HCT116 (cell line): ENCODE results near the gene YKT6. TPM values are rescaled to one million over a fixed set of nuclear protein-coding genes. Genes with fewer than 3 reads are reported as not detected.
"Not testable (repeated sequence)": the region's sequence is repeated elsewhere in the genome, so short reads cannot be mapped to it uniquely, and the experiment has no call there.

Experiments used
- ATAC-seq: fragments of 200-7000 bp; cut with Tn5 transposase; 2 replicates; pipeline ENCODE4 v1.9.1; 2020; ENCODE audit warnings: mild to moderate bottlenecking, moderate library complexity
- BruUV-seq: library from RNA; stranded (reverse); fragments of 400-500 nt; replicated peaks from 2 replicates; lab custom pipeline; 2021; lab: Mats Ljungman, UMichigan
- CTCF ChIA-PET: fragments of 300-600 bp; sonication (Branson Sonifier 250); formaldehyde crosslinking; loops from one replicate; lab custom pipeline; 2021; ENCODE audit warnings: antibody characterized with exemption; lab: Charles Lee
- POLR2A ChIA-PET: fragments of 300-600, 350-600 bp; sonication (Branson Sonifier 250); formaldehyde crosslinking; loops from one replicate; lab custom pipeline; 2021; ENCODE audit warnings: antibody characterized with exemption; lab: Charles Lee
- RAD21 ChIA-PET, 2 experiments: fragments of 300-600 bp; sonication (Branson Sonifier 250); formaldehyde crosslinking; loops; one replicate each; lab custom pipeline; 2023; ENCODE audit warnings: low total read pairs in 2 of 2; ENCODE audit not compliant: uncharacterized antibody in 2 of 2, unreplicated experiment in 2 of 2, low non-redundant PET in 1 of 2; lab: Charles Lee
- DNase-seq: peaks from one replicate; pipeline ENCODE4 v3.0.0-alpha.2; 2010; ENCODE audit warnings: low read depth, low spot score
- H2AFZ ChIP-seq: fragments of 200-600 bp; shearing (Covaris generic), sonication (generic); 2 replicates; pipeline ENCODE4 v1.6.1; 2017; ENCODE audit warnings: low read depth, mixed run types, mixed read lengths, antibody characterized with exemption, low read length; ENCODE audit not compliant: poor library complexity, severe bottlenecking
- H3K27ac ChIP-seq: 2 replicates; pipeline ENCODE4 v1.5.1; 2012; ENCODE audit warnings: low read depth, low read length
- H3K27me3 ChIP-seq: fragments of 200-600 bp; sonication (generic); 2 replicates; pipeline ENCODE4 v1.6.1; 2016; ENCODE audit warnings: mixed run types, low read length, mixed read lengths; ENCODE audit not compliant: insufficient read depth
- H3K36me3 ChIP-seq, 2 experiments: fragments of 200-500 bp in 1 of 2; fragments of 200-600 bp in 1 of 2; sonication (Bioruptor generic) in 1 of 2; sonication (generic) in 1 of 2; 2 replicates each; pipeline versions ENCODE4 v1.5.1 to v1.6.1; 2014 to 2016; ENCODE audit warnings: low read length in 2 of 2, inconsistent platforms in 1 of 2, mixed read lengths in 1 of 2, mixed run types in 1 of 2; ENCODE audit not compliant: insufficient read depth in 2 of 2, control insufficient read depth in 1 of 2
- H3K4me1 ChIP-seq, 2 experiments: fragments of 200-600 bp in 1 of 2; sonication (generic) in 1 of 2; 2 replicates each; pipeline versions ENCODE4 v1.5.1 to v1.6.1; 2012 to 2017; ENCODE audit warnings: low read length in 2 of 2, inconsistent platforms in 1 of 2, mild to moderate bottlenecking in 1 of 2, mixed read lengths in 1 of 2, mixed run types in 1 of 2, moderate library complexity in 1 of 2; ENCODE audit not compliant: insufficient read depth in 2 of 2, control insufficient read depth in 1 of 2
- H3K4me2 ChIP-seq: fragments of 200-600 bp; sonication (generic); 2 replicates; pipeline ENCODE4 v1.6.1; 2017; ENCODE audit warnings: mixed run types, low read length, mixed read lengths
- H3K4me3 ChIP-seq, 2 experiments: fragments of 200-600 bp in 1 of 2; sonication (generic) in 1 of 2; replicated peaks in 1 of 2; 2 replicates each; pipeline ENCODE4 v1.5.1; 2011 to 2016; ENCODE audit warnings: low read length in 2 of 2, control low read depth in 1 of 2, low read depth in 1 of 2, mild to moderate bottlenecking in 1 of 2, mixed read lengths in 1 of 2, mixed run types in 1 of 2
- H3K79me2 ChIP-seq: fragments of 200-600 bp; sonication (generic); 2 replicates; pipeline ENCODE4 v1.6.1; 2017; ENCODE audit warnings: mild to moderate bottlenecking, mixed run types, low read length, moderate library complexity, mixed read lengths; ENCODE audit not compliant: insufficient read depth
- H3K9ac ChIP-seq: fragments of 200-600 bp; sonication (generic); 2 replicates; pipeline ENCODE4 v1.6.1; 2016; ENCODE audit warnings: low read length, mixed read lengths
- H3K9me2 ChIP-seq: fragments of 200-600 bp; sonication (generic), shearing (Covaris generic); 2 replicates; pipeline ENCODE4 v1.6.1; 2017; ENCODE audit warnings: mixed run types, mild to moderate bottlenecking, moderate library complexity; ENCODE audit not compliant: insufficient read depth
- H3K9me3 ChIP-seq, 2 experiments: fragments of 200-500 bp in 1 of 2; fragments of 200-600 bp in 1 of 2; sonication (Bioruptor generic) in 1 of 2; sonication (generic) in 1 of 2; 2 replicates each; pipeline ENCODE4 v1.6.1; 2014 to 2017; ENCODE audit warnings: low read length in 2 of 2, mixed read lengths in 2 of 2, inconsistent platforms in 1 of 2, low read depth in 1 of 2, mild to moderate bottlenecking in 1 of 2, mixed run types in 1 of 2, moderate library complexity in 1 of 2; ENCODE audit not compliant: control insufficient read depth in 1 of 2, insufficient read depth in 1 of 2
- H4K20me1 ChIP-seq: fragments of 200-600 bp; sonication (generic), shearing (Covaris generic); 2 replicates; pipeline ENCODE4 v1.6.1; 2017; ENCODE audit warnings: mixed run types, mild to moderate bottlenecking, moderate library complexity; ENCODE audit not compliant: insufficient read depth
- ATF3 ChIP-seq: IDR thresholded peaks from 2 replicates; pipeline ENCODE4 v1.6.1; 2012
- CEBPB ChIP-seq: IDR thresholded peaks from 2 replicates; pipeline ENCODE4 v1.6.1; 2012; ENCODE audit warnings: low read depth
- EGR1 ChIP-seq: IDR thresholded peaks from 2 replicates; pipeline ENCODE4 v1.6.1; 2012; ENCODE audit warnings: low read depth
- EZH2 ChIP-seq: fragments of 200-600 bp; sonication (generic); IDR thresholded peaks from 2 replicates; pipeline ENCODE4 v1.6.1; 2017; ENCODE audit warnings: antibody characterized with exemption, mixed run types
- EZH2phosphoT487 ChIP-seq: fragments of 200-600 bp; IDR thresholded peaks from 2 replicates; pipeline ENCODE4 v1.6.1; 2018; ENCODE audit warnings: antibody characterized with exemption, borderline replicate concordance
- MAX ChIP-seq: IDR thresholded peaks from 2 replicates; pipeline ENCODE4 v1.6.1; 2012
- POLR2A ChIP-seq: IDR thresholded peaks from 2 replicates; pipeline ENCODE4 v1.7.0; 2011; ENCODE audit warnings: borderline replicate concordance; ENCODE audit not compliant: insufficient read depth, insufficient read length; ENCODE audit errors: extremely low read depth
- RAD21 ChIP-seq: IDR thresholded peaks from 2 replicates; pipeline ENCODE4 v1.6.1; 2012; ENCODE audit warnings: low read depth, mild to moderate bottlenecking
- REST ChIP-seq: IDR thresholded peaks from 2 replicates; pipeline ENCODE4 v1.6.1; 2012; ENCODE audit warnings: low read depth
- SRF ChIP-seq: IDR thresholded peaks from 2 replicates; pipeline ENCODE4 v1.6.1; 2012; ENCODE audit warnings: low read depth
- TCF7L2 ChIP-seq: IDR thresholded peaks from 2 replicates; pipeline ENCODE4 v1.7.0; 2011; ENCODE audit warnings: borderline replicate concordance, inconsistent platforms; ENCODE audit not compliant: insufficient read depth, insufficient read length; ENCODE audit errors: extremely low read depth
- YY1 ChIP-seq: IDR thresholded peaks from 2 replicates; pipeline ENCODE4 v1.6.1; 2011; ENCODE audit warnings: low read length, low read depth, moderate library complexity, mild to moderate bottlenecking; ENCODE audit not compliant: insufficient replicate concordance; ENCODE audit errors: extremely low read depth
- ZBTB33 ChIP-seq: IDR thresholded peaks from 2 replicates; pipeline ENCODE4 v1.6.1; 2011; ENCODE audit warnings: mild to moderate bottlenecking, low read length, moderate library complexity; ENCODE audit not compliant: insufficient replicate concordance; ENCODE audit errors: extremely low read depth
- ZFX ChIP-seq: fragments of 450-650 bp; IDR thresholded peaks from 2 replicates; pipeline ENCODE4 v1.6.1; 2017
- ZNF274 ChIP-seq: fragments of 200-500 bp; sonication (Bioruptor generic); IDR thresholded peaks from 2 replicates; pipeline ENCODE4 v1.6.1; 2014; ENCODE audit warnings: mild to moderate bottlenecking, low read depth, low read length, inconsistent platforms
- intact Hi-C: fragments of 100-400 bp; cut with micrococcal nuclease; formaldehyde crosslinking; loops from 2 replicates; pipeline ENCODE4 v1.10.0; 2022
- total RNA-seq: library from RNA; stranded (reverse); gene quantifications from one replicate; pipeline ENCODE4 v1.2.1, GENCODE V29; 2021; ENCODE audit not compliant: unreplicated experiment

YKT6 gene
- total RNA-seq, 1 experiment from 2014 or later, result 84.8 TPM

GRCh38 chr7:44197474-44197873 lies 3.3 kb upstream of the YKT6 start:
- no peak overlapping the region for H3K27ac ChIP-seq
- H3K79me2 ChIP-seq, result peaks cover 16% of the 10 kb centered on the region
- ChIA-PET RAD21 (no interaction called here), CTCF (interaction anchor here (1.8 kb wide), 1 partner anchor 125 kb away, joined by 5 read pairs; no protein-coding TSS in a partner anchor), POLR2A (no interaction called here)
- H3K4me2 ChIP-seq, result no peak overlapping the region
- no peaks in the 10 kb centered on the region for H3K9me2 ChIP-seq
- H3K27me3 ChIP-seq, result no peaks in the 10 kb centered on the region
- H3K36me3 ChIP-seq, result no peaks in the 10 kb centered on the region
- H3K9ac ChIP-seq, result no peak overlapping the region
- no peak overlapping the region for H2AFZ ChIP-seq
- intact Hi-C loops, result loop anchor here (2.0 kb wide), 1 partner anchor 115 kb away; the partner anchor contains the start of gene POLM
- no TSS peak for BruUV-seq
- H3K4me1 ChIP-seq, result peaks cover 8 to 23% of the 10 kb centered on the region in 2 experiments; a peak in 2 of 4 replicates
- no peaks in the 10 kb centered on the region for H3K9me3 ChIP-seq
- ATAC-seq (no peak), DNase-seq (no peak)
- no peaks in the 10 kb centered on the region for H4K20me1 ChIP-seq
- H3K4me3 ChIP-seq, result no peak overlapping the region
- TF ChIP-seq ZFX (no peak), TCF7L2 (no peak), POLR2A (no peak), ATF3 (no peak), EZH2 (no peak), ZBTB33 (no peak), EZH2phosphoT487 (no peak), YY1 (no peak), RAD21 (no peak), CEBPB (no peak), EGR1 (no peak), MAX (no peak), SRF (no peak), REST (no peak), ZNF274 (no peak)

GRCh38 chr7:44200163-44200562 lies 615 bp upstream of the YKT6 start:
- DNase-seq, H3K27me3 ChIP-seq, H3K27ac ChIP-seq, H3K9me2 ChIP-seq, ATAC-seq, RAD21 ChIA-PET, H3K4me3 ChIP-seq, H4K20me1 ChIP-seq, H2AFZ ChIP-seq, H3K36me3 ChIP-seq, H3K9me3 ChIP-seq, H3K9ac ChIP-seq: not testable (repeated sequence)
- POLR2A ChIA-PET, result interaction anchor here (0.9 kb wide), 1 partner anchor 19 kb away, joined by 3 read pairs; no protein-coding TSS in a partner anchor
- Histone ChIP-seq H3K79me2 (peaks cover 42% of the 10 kb centered on the region), H3K4me2 (peak overlapping the region; percentile 37; the same call in 1 of the 2 replicates), H3K4me1 (peaks cover 10 to 16% of the 10 kb centered on the region in 2 experiments; a peak in 2 of 4 replicates)
- BruUV-seq, result TSS peak; percentile 79
- CTCF ChIA-PET, result interaction anchor here (0.5 to 1.0 kb wide), 2 partner anchors 14 to 706 kb away, joined by 3 to 7 read pairs; no protein-coding TSS in a partner anchor
- intact Hi-C loops, result loop anchor here (1.0 kb wide), 1 partner anchor 181 kb away; no protein-coding TSS in a partner anchor
